AG04450 (cell line): ENCODE data around the gene DSCAML1. TPM values are rescaled to one million over a fixed set of nuclear protein-coding genes. Genes with fewer than 3 reads are reported as not detected.

Experiments
- CTCF ChIA-PET: fragments of 300-600, 350-600 bp; formaldehyde crosslinking; extraction: SDS; loops from one replicate; lab custom pipeline; 2022; ENCODE audit warnings: antibody characterized with exemption, inconsistent platforms; lab: Charles Lee
- POLR2A ChIA-PET: fragments of 350-600 bp; formaldehyde crosslinking; extraction: SDS; loops from one replicate; lab custom pipeline; 2021; ENCODE audit warnings: antibody characterized with exemption, inconsistent platforms; lab: Yijun Ruan, JAX
- DNase-seq: peaks from one replicate; pipeline ENCODE4 v3.0.0-alpha.2; 2011; ENCODE audit warnings: low read depth, low spot score
- H3K27ac ChIP-seq: one replicate; pipeline ENCODE4 v1.5.1; 2012; ENCODE audit warnings: low read depth, low read length, control low read depth
- H3K27me3 ChIP-seq: one replicate; pipeline ENCODE4 v1.6.0; 2012; ENCODE audit warnings: low read length; ENCODE audit not compliant: control insufficient read depth, insufficient read depth
- H3K4me3 ChIP-seq: 2 replicates; pipeline ENCODE4 v1.5.1; 2011; ENCODE audit warnings: mild to moderate bottlenecking, low read depth, low read length, control low read depth
- H3K9me3 ChIP-seq: 2 replicates; pipeline ENCODE4 v1.5.1; 2012; ENCODE audit warnings: low read length; ENCODE audit not compliant: control insufficient read depth, insufficient read depth
- polyA plus RNA-seq: library from polyadenylated mRNA; depleted of rRNA; stranded (reverse); fragments of >200 nt; gene quantifications from 2 replicates; pipeline ENCODE4 v1.2.3, GENCODE V29; 2011
- TF ChIP-seq, protein P1 (sequence below): IDR thresholded peaks from 2 replicates; pipeline ENCODE4 v1.5.1; 2011; ENCODE audit warnings: low read depth, low read length, control low read depth, inconsistent platforms

The DSCAML1 gene
- polyA plus RNA-seq, 1 experiment: not detected

DNA sequence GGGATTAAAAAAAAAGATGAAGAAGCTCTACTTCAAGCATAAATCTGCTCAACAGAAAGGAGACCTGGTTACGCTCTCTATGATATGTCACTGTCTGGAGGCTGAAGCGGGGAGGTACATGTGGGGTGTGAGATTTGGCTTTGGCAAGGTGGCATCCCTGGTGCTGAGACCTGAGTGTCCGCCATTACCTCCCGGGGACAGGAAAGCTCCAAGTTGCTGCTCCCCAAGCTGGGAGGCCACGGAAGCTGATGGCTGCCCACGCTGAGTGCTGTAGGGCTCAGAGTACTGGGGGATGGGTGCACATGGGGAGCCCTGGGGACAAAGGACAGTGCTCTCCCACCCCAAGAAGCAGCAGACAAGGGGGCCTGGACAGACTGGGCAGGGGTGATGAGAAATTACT, 167.9 kb downstream of the DSCAML1 start:
- DNase-seq: no peak
- no peaks in the 10 kb centered on the region for H3K9me3 ChIP-seq
- H3K4me3 ChIP-seq: no peak overlapping the region
- peaks cover 6% of the 10 kb centered on the region for H3K27me3 ChIP-seq
- no peak overlapping the region for H3K27ac ChIP-seq
- TF ChIP-seq, protein P1, sequence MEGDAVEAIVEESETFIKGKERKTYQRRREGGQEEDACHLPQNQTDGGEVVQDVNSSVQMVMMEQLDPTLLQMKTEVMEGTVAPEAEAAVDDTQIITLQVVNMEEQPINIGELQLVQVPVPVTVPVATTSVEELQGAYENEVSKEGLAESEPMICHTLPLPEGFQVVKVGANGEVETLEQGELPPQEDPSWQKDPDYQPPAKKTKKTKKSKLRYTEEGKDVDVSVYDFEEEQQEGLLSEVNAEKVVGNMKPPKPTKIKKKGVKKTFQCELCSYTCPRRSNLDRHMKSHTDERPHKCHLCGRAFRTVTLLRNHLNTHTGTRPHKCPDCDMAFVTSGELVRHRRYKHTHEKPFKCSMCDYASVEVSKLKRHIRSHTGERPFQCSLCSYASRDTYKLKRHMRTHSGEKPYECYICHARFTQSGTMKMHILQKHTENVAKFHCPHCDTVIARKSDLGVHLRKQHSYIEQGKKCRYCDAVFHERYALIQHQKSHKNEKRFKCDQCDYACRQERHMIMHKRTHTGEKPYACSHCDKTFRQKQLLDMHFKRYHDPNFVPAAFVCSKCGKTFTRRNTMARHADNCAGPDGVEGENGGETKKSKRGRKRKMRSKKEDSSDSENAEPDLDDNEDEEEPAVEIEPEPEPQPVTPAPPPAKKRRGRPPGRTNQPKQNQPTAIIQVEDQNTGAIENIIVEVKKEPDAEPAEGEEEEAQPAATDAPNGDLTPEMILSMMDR: no peak
- ChIA-PET POLR2A (no interaction called here), CTCF (interaction anchor here (1.1 kb wide), 1 partner anchor 15 kb away, joined by 3 read pairs; no protein-coding TSS in a partner anchor)

DNA sequence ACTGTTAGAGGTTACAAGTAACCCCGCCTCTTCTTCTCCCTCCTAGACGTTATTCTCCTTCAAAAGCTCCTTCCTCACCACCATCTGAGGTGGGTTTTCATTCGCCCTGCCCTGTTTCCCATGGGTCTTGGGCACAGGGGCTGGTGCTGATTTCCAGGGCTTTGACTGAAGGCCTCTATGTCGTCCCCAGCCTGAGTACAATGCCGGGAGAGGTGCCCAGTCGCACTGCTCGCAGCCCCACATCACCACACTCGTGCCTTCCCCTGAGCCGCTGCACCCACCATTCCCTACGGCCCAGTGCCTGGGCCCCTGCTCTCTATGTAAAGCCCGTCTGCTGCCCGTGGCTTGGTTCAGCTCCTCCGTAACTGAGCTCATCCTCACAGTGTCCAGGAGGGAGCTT, 169.8 kb downstream of the DSCAML1 start:
- POLR2A ChIA-PET: no interaction called here
- Histone ChIP-seq H3K4me3 (no peak overlapping the region), H3K27ac (no peak overlapping the region), H3K27me3 (peaks cover 6% of the 10 kb centered on the region), H3K9me3 (no peaks in the 10 kb centered on the region)
- CTCF ChIA-PET: interaction anchor here (1.1 kb wide), 1 partner anchor 201 kb away, joined by 3 read pairs; no protein-coding TSS in a partner anchor
- no peak for DNase-seq
- TF ChIP-seq, protein P1: no peak

DNA sequence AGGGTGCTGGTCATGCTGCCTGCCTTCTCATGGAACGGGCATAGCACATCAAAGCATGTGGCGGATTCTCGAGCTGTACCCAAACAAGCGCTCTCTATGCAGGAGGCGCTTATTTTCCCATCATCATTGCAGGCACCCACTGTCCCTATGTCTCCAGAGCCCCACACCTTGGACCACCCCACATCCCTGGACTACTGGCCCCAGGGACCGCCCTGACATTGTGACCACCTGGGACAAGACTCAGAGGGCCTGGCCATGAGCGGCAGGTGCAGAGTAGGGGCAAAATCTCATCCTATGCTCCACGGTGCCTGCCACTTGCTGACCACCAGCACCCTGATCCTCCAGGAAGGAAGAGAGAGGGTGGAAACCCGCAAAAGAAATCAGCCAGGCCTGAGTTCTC, 170.4 kb downstream of the DSCAML1 start:
- Histone ChIP-seq H3K9me3 (no peaks in the 10 kb centered on the region), H3K4me3 (no peak overlapping the region), H3K27ac (no peak overlapping the region), H3K27me3 (peaks cover 6% of the 10 kb centered on the region)
- TF ChIP-seq, protein P1: no peak
- no peak for DNase-seq
- ChIA-PET CTCF (interaction anchor here (1.1 kb wide), 1 partner anchor 200 kb away, joined by 3 read pairs; no protein-coding TSS in a partner anchor), POLR2A (no interaction called here)

DNA sequence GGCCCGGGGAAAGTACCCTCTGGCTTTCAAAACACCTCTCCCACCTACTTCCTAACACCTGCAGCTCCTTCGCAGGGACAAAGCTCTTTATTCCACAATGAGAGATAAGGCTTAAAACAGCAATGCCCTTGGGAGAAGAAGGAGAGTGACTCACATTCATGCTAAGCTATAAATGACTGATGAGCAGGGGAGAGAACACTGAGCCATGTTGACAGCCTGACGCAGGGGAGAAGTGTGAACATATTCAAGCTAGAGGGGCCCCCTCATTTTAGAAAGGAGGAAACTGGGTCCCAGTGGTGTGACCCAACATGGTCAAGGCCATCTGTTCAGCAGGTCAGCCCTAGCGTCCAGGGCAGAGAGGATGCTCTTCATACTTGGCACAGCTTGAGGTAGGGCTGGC, 171.8 kb downstream of the DSCAML1 start:
- no peak for DNase-seq
- no peak overlapping the region for H3K4me3 ChIP-seq
- H3K27me3 ChIP-seq: peaks cover 6% of the 10 kb centered on the region
- POLR2A ChIA-PET: no interaction called here
- H3K9me3 ChIP-seq: no peaks in the 10 kb centered on the region
- CTCF ChIA-PET: interaction anchor here (1.2 kb wide), 1 partner anchor 10 kb away, joined by 3 read pairs; no protein-coding TSS in a partner anchor
- no peak overlapping the region for H3K27ac ChIP-seq
- TF ChIP-seq, protein P1: no peak

DNA sequence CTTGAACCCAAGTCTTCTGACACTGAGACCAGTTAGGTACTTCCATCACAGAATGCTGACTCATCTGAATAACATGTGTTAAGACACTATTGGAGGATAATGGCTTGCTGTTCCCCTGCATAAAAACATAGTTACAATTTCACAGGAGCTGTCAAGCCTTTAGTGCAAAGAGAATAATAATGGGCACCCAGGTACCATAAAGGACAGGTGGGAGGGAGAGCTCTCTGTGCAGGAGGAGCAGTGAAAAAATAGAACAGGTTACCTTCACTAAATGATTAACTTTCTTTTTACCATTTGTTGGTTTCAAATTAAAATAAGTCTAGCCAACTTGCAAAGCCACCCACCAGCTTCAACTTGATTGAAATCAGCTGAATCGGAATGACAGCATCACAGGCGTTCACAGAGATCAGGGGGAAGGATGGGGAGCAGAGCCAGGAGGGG, 173.2 kb downstream of the DSCAML1 start:
- ChIA-PET POLR2A (no interaction called here), CTCF (no interaction called here)
- H3K9me3 ChIP-seq: no peaks in the 10 kb centered on the region
- TF ChIP-seq, protein P1: no peak
- no peak overlapping the region for H3K27ac ChIP-seq
- no peak for DNase-seq
- no peak overlapping the region for H3K4me3 ChIP-seq
- peaks cover 5% of the 10 kb centered on the region for H3K27me3 ChIP-seq
